ENCODE results near the gene SPATA2. TPM values are rescaled to one million over a fixed set of nuclear protein-coding genes. Genes with fewer than 3 reads are reported as not detected.

The SPATA2 gene
- total and polyA plus RNA-seq, 2 of the 13 experiments (the other 11 are each of a cell fraction or from before 2014, with no cell fraction given), result 3.2 to 8.7 TPM

DNA sequence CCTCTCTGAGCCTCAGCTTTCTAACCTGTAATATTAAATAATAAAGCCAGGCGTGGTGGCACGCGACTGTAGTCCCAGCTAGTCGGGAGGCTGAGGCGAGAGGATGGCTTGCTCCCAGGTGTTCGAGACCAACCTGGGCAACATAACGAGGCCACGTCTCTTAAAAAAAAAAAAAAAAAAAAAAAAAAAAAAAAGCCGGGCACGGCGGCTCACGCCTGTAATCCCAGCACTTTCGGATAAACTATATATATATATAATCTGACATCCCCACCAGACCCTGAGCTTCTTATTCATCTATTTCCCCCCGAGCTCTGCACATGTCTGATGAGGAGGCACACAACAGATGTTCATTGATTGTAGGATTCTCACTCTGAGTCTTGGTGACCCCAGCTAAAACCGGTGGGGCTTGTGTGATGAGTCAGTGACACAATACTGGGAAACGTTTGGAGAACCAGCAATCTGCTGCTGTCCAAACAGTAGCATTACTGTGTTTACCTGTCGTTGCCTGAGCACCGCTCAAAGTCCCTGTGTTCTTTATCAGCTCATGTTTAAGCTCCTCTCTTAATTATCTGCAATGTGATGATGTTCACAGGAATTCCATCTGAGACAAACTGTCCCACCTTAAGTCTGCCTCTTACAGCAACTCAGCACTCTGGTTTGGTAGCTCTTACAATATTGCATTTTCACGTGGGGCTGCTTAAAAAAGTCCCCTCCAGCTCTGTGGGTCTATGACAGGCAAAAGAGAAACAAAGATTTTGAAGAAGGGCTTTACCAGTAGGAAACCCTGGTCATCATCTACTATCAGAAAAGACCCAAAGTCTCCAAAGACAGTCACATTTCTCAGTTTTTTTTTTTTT, 1.0 kb upstream of the SPATA2 start (continued):
- TF ChIP-seq GLI4 (CRISPR knock-in tag; IDR thresholded peaks at IDR 0.05; ENCODE audit: borderline replicate concordance) (no peak), ZNF3 (CRISPR knock-in tag; IDR thresholded peaks at IDR 0.05) (peak; percentile 89), ZSCAN25 (CRISPR knock-in tag; IDR thresholded peaks at IDR 0.05) (peak; percentile 65), GRHL1 (CRISPR knock-in tag; conservative IDR thresholded peaks at IDR 0.05) (no peak), ZNF615 (CRISPR knock-in tag; IDR thresholded peaks at IDR 0.05; ENCODE audit: borderline replicate concordance) (peak; percentile 94; the same call in 1 of the 2 replicates), MYPOP (CRISPR knock-in tag; IDR thresholded peaks at IDR 0.05) (no peak), NR2F1 (CRISPR knock-in tag; IDR thresholded peaks at IDR 0.05) (peak; percentile 12 to 44; a peak in 2 of 4 replicates), NRL (CRISPR knock-in tag; IDR thresholded peaks at IDR 0.05; ENCODE audit: borderline replicate concordance) (no peak), ZNF558 (CRISPR knock-in tag; IDR thresholded peaks at IDR 0.05; ENCODE audit: borderline replicate concordance) (no peak), ZNF335 (CRISPR knock-in tag; IDR thresholded peaks at IDR 0.05) (peak; percentile 47; the same call in 1 of the 2 replicates), ZNF362 (CRISPR knock-in tag; IDR thresholded peaks at IDR 0.05; ENCODE audit: borderline replicate concordance) (peak; percentile 56), ZNF546 (CRISPR knock-in tag; conservative IDR thresholded peaks at IDR 0.05) (no peak), ISL2 (CRISPR knock-in tag; IDR thresholded peaks at IDR 0.05) (peak; percentile 83; the same call in 1 of the 2 replicates), FOXA3 (CRISPR knock-in tag; IDR thresholded peaks at IDR 0.05) (peak; percentile 97), XRCC5 (optimal IDR thresholded peaks at IDR 0.05; ENCODE audit: low read length) (peak; percentile 46), NFE2L2 (IDR thresholded peaks at IDR 0.05; ENCODE audit: low read length) (no peak), SNAI1 (CRISPR knock-in tag; IDR thresholded peaks at IDR 0.05; ENCODE audit: borderline replicate concordance) (no peak), MATR3 (CRISPR knock-in tag; IDR thresholded peaks at IDR 0.05) (no peak), ZNF660 (CRISPR knock-in tag; IDR thresholded peaks at IDR 0.05; ENCODE audit: borderline replicate concordance, low read depth) (no peak), ZFP90 (CRISPR knock-in tag; IDR thresholded peaks at IDR 0.05; ENCODE audit: borderline replicate concordance) (peak; percentile 51; the same call in 1 of the 2 replicates), ZFP1 (CRISPR knock-in tag; IDR thresholded peaks at IDR 0.05) (peak; percentile 88; the same call in 1 of the 2 replicates)
- TF ChIP-seq, protein P1, sequence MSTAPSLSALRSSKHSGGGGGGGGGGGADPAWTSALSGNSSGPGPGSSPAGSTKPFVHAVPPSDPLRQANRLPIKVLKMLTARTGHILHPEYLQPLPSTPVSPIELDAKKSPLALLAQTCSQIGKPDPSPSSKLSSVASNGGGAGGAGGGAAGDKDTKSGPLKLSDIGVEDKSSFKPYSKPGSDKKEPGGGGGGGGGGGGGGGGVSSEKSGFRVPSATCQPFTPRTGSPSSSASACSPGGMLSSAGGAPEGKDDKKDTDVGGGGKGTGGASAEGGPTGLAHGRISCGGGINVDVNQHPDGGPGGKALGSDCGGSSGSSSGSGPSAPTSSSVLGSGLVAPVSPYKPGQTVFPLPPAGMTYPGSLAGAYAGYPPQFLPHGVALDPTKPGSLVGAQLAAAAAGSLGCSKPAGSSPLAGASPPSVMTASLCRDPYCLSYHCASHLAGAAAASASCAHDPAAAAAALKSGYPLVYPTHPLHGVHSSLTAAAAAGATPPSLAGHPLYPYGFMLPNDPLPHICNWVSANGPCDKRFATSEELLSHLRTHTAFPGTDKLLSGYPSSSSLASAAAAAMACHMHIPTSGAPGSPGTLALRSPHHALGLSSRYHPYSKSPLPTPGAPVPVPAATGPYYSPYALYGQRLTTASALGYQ (CRISPR knock-in tag; IDR thresholded peaks at IDR 0.05), result peak; percentile 37; the same call in 1 of the 2 replicates
- TF ChIP-seq, protein P2, sequence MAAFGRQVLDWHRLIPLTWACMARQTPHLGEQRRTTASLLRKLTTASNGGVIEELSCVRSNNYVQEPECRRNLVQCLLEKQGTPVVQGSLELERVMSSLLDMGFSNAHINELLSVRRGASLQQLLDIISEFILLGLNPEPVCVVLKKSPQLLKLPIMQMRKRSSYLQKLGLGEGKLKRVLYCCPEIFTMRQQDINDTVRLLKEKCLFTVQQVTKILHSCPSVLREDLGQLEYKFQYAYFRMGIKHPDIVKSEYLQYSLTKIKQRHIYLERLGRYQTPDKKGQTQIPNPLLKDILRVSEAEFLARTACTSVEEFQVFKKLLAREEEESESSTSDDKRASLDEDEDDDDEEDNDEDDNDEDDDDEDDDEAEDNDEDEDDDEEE (CRISPR knock-in tag; IDR thresholded peaks at IDR 0.05), result no peak; the same call in 1 of the 2 replicates

All from HepG2 (cell line).